Retina (tissue), 1 donor: ENCODE data around the gene TTYH2.
"Not testable (repeated sequence)": the region's sequence is repeated elsewhere in the genome, so short reads cannot be mapped to it uniquely, and the experiment has no call there.

Experiments used
- DNase-seq: peaks from one replicate; pipeline ENCODE4 v3.0.0-alpha.2; 2016

TTYH2 gene

GRCh38 chr17:74268558-74268957, 55.2 kb downstream of the TTYH2 start:
- DNase-seq, result no peak

GRCh38 chr17:74270333-74270732, 57.0 kb downstream of the TTYH2 start:
- no peak for DNase-seq

- DNase-seq, result no peak
These were observed 57.9 kb downstream of the TTYH2 start for GRCh38 chr17:74271281-74271680.

- DNase-seq, result peak; percentile 72
These were observed 58.7 kb downstream of the TTYH2 start for GRCh38 chr17:74271901-74272561.

GRCh38 chr17:74272731-74273201, 59.4 kb downstream of the TTYH2 start:
- DNase-seq, result peak; percentile 46

GRCh38 chr17:74274060-74274708, 60.8 kb downstream of the TTYH2 start, which contains the start of gene DNAI2:
Gene DNAI2 (plus strand): TSS chr17:74274234. CDS start chr17:74281818, 7,584 bp downstream.
- DNase-seq, result peak; percentile 89

GRCh38 chr17:74274709-74275340, 61.5 kb downstream of the TTYH2 start:
- DNase-seq, result no peak

GRCh38 chr17:74276051-74276476, 62.7 kb downstream of the TTYH2 start:
- DNase-seq, result peak; percentile 38

GRCh38 chr17:74276541-74277009, 63.2 kb downstream of the TTYH2 start:
- DNase-seq, result peak; percentile 74

GRCh38 chr17:74277935-74278334, 64.6 kb downstream of the TTYH2 start:
- no peak for DNase-seq

- not testable (repeated sequence) for DNase-seq
These were observed 66.2 kb downstream of the TTYH2 start for GRCh38 chr17:74279617-74280016.

- no peak for DNase-seq
These were observed 66.7 kb downstream of the TTYH2 start for GRCh38 chr17:74280093-74280513.

GRCh38 chr17:74281799-74282198, 68.4 kb downstream of the TTYH2 start:
- DNase-seq, result no peak

- not testable (repeated sequence) for DNase-seq
These were observed 68.9 kb downstream of the TTYH2 start for GRCh38 chr17:74282274-74282586.

GRCh38 chr17:74282587-74283370, 69.4 kb downstream of the TTYH2 start:
- DNase-seq, result no peak

GRCh38 chr17:74283371-74283673, 70.0 kb downstream of the TTYH2 start:
- no peak for DNase-seq

GRCh38 chr17:74287031-74287602, 73.7 kb downstream of the TTYH2 start:
- DNase-seq, result no peak

GRCh38 chr17:74288785-74289184, 75.4 kb downstream of the TTYH2 start:
- no peak for DNase-seq

GRCh38 chr17:74289688-74290087, 76.3 kb downstream of the TTYH2 start:
- DNase-seq, result no peak

GRCh38 chr17:74290340-74290739, 77.0 kb downstream of the TTYH2 start:
- no peak for DNase-seq

- no peak for DNase-seq
These were observed 79.1 kb downstream of the TTYH2 start for GRCh38 chr17:74292495-74292894.

GRCh38 chr17:74295625-74296547, 82.5 kb downstream of the TTYH2 start:
- DNase-seq, result no peak
